Activated T-cell treated with anti-CD3 and anti-CD28 coated beads for 48 hours (primary cell): ENCODE data around the gene PSMB3.

Experiments used
- DNase-seq: peaks from one replicate; pipeline ENCODE4 v3.0.0-alpha.2; 2020; ENCODE audit warnings: low read depth

Gene PSMB3

DNA sequence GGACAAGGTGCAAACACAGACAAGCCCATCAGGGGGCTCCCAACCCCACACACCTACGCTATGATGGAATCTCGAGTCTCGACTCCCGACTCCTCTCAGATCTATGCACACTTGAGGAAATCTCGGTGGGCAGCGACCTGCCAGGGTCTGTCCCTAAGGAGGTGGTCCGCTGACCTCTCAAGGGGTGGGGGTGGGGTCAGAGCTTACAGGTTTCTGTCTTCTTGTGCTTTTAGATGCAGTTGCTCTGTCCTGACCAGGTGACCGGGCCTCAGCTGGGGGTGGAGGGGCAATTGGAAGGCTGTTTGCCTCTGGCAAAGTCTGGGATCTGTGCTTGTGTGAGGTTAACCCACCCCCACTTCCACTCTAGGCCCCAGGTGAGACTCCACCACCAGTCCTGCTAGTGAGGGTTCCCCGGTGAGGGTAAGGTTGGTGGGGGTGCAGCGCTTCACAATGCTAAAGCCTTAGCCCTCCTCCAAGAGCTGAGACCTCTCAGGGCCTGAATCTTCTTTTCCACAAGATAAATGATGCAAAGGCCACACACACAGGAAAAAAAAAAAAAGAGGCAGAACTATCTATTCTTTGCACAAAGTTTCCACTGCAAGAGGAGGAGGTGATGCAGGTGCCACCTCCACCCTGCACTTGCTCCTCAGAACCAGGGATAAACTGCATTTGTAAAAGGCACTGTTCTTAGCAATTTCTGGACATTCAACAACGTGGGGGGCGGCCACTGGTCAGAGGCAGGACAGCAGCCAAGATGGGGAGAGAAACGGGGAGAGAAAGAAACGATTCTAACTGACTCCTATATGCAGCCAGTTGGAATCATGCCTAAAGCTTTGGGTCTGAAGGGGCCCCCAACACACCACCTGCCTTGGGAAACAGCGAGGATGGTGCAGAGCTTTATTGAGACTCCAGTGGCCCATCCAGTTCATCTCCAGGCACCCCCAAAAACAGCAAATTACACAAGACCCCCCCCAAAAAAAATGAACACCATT is 18.3 kb upstream of the PSMB3 start:
- DNase-seq: no peak

DNA sequence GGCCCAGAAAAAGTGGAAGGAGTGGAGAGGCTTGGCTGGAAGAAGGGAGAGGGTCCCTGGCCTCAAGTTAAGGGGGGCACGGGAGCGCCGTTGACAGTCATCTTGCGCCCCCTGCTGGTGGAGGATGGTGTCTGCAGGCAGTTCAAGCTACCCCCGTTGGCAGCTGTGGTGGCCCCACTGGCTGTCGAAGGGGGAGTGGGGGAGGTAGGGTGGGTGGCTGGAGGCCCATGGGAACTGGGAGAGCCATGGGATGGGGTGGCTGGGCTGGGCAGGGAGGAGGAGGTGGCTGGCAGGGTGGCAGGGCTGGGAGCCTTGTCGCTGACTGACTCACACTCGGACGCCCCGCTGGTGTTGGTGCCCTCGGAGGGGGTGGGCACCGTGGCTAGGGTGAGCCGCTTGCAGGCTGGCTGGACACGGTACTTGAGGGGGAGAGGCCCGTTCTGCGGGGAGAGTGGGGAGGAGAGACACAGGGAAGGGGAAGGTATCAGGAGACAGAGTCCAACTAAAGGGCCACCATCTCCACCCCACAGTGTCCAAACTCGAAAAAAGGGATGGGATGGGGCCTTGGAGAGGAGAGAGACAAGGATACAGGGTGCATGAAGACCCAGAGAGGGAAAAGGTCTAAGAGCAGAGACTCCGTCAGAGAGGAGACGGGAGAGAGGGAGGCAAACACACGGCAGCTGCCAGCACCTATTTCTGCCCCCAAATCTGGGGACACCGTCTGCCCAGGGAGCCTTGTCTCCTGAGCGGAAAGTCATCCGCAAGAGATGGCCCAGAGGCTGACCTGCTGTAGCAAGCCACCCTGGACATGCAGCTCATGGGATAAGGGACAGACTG is 17.2 kb upstream of the PSMB3 start:
- DNase-seq: peak; percentile 59

DNA sequence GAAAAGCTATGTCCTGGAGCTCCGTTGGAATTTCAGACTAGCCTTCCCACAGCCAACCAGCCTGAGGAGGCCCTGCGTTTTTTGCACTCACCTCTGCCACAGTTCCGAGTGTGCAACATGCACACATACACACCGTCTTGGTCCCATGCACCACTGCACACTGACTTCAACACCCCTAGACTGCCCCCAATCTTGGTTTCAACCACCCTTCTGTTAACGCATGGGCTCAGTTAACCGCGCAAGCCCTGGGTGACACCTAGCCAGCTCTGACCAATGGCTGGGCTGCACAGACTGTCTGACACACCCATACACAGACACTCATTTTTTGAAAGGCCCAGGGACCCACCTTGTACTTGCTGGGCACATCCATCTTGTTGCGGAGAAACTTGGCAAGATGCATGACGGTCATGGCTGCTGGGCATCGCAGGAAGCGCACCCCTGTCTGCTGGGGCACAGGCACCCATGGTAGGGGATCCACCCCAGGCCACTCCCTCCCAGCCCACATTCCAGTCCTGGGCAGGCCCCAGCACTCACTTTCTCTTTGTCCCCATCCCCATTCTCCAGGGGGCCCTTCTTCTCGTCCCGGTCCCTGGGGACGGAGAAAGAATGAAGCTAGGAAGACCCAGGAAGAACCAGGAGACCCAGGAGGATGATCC is 14.4 kb upstream of the PSMB3 start:
- no peak for DNase-seq

DNA sequence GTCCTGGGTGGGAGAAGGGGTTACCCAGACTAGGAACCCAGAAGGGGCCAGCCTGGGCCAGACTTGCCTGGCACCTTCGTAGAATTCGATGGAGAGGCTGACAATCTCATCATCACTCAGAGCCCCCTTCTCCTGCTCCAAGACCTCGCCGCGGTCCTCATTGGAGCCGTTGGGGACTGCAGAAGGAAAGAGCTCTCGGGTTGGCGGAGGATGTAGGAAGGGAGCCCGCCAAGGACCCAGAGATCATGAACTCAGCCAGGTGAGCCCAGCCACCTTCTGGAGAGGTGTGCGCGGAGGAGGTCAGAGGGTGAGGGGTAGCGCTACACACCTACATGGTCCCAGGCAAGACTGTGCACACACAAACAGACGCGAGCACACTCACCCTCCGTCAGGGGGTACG is 13.9 kb upstream of the PSMB3 start:
- no peak for DNase-seq

DNA sequence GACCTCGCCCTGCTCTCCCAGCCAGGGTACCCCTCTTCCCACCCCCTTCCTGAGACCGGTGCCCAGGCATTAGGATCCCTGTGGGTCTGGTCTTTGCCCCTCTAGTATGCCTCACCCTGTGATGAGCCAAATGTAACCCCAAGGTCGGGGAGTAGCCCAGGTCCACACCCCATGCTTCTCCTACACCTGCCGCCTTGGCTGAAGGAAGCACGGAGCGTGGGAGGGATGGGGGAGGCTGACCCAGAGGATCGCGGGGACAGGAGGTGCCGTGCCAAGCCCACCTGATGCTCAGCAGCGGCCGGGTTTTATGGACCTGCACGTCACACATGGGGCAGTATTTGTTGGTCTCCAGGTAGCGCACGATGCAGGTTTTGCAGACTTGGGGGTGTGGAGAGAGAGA is 13.2 kb upstream of the PSMB3 start:
- DNase-seq: no peak

DNA sequence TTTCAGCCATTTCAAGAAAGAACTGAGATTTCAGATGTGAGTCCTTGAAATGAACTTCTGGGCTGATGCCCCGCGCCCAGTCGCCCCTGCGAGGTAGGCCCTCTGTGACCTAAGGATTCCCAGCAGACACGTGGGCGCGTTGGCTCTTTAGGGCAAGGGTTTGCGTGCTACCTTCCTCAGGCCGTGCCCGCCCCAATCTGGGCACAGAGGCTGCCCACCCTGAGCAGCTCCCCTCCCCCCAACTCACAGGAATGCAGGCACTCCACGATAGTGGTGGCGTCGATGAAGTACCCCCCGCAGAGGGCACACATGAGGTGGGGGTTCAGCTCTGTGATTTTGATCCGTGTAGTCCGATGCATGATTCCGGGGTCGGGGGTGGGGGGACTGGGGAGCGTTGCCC is 12.5 kb upstream of the PSMB3 start:
- no peak for DNase-seq

DNA sequence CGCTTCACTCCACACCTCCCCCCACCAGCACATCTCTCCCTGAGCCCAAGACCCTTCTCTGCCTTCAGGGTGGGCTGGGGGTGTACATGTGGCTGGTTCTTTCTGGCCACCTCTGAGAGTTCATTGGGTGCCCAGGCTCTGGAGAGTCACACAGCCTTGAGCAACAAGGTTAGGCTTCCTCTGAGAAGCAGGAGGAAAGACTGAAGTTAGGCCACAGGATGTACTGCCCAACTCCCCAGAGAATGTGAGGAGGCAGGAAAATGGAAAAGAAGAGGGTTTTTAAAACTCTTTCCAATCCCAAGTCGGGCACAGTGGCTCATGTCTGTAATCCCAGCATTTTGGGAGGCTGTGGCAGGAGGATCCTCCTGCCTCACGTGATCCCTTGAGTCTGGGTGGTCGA is 11.7 kb upstream of the PSMB3 start:
- DNase-seq: no peak

DNA sequence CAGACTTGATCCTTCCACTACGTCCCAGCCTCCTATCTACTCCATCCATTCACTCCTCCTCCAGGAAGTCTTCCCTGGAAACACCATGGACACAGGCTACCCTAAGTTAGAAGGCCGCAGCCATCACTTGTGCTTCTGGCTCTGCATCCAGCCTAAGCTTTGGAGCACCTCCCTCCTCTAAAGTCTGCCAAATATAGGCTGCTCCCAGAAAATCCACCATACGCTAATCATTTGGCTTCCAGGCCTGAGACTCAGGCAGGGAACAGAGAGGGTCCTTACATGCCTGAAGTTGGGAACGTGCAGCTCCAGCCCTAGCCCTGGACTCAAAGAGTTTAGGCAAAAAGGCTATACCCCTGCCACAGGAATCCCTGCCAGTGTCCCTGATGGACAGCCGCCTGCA is 11.1 kb upstream of the PSMB3 start:
- no peak for DNase-seq

DNA sequence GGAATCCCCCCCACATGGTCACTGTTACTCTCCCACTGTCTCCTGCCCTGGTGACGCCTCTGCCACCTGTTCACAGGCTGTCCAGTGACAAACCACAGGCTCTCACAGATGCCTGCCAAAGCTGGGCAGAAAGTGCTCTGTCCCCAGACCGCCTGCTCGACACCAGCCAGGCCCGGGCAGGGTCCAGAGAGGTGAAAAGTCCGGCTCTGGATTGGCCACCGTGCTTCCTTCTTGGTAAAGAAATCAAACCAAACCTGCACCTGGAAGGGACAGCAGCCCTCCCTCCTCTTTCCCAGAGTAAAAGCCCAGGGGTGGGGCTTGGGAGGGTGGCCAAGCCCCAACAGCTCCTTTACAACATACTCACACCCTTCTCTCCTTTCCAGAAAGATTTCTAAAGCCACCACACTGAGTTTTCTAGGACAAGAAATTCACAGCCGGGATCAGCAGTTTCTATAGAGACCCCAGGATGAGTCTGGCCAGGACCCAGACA is 10.6 kb upstream of the PSMB3 start:
- DNase-seq: no peak

DNA sequence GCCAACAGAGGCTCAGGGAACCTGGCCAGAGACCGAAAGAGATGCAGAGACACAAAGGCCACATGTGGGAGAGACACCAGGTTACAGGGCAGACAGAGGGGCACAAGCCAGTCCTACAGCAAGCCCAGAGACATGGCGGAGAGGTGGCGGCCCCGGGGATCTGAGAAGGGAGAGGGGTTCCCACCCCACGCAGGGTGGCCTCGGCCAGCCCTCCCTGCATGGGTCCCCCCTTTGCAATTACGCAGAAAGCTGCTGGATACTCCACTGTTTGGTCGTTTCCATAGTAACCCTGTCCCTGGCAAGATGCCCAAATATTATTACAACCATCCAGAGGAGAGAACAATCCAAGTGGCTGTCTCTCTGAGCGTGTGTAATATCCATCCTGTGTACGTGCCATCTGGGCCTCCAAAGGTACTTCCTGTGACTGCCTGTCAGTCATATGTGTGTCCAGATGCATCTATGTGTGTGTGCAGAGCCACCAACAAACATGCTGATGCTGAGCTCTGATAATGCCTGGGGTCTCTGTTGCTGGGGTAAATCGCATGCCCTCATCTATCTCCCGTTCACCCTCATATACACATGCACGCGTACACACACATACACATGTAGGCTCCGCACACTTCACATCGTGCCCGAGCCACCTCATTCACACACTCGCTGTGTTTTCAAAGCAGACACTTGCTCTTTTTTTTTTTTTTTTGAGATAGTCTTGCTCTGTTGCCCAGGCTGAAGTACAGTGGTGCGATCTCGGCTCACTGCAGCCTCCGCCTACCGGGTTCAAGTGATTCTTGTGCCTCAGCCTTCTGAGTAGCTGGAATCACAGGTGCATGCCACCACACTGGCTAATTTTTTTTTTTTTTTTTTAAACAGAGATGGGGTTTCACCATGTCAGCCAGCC is 9.9 kb upstream of the PSMB3 start:
- DNase-seq: no peak

DNA sequence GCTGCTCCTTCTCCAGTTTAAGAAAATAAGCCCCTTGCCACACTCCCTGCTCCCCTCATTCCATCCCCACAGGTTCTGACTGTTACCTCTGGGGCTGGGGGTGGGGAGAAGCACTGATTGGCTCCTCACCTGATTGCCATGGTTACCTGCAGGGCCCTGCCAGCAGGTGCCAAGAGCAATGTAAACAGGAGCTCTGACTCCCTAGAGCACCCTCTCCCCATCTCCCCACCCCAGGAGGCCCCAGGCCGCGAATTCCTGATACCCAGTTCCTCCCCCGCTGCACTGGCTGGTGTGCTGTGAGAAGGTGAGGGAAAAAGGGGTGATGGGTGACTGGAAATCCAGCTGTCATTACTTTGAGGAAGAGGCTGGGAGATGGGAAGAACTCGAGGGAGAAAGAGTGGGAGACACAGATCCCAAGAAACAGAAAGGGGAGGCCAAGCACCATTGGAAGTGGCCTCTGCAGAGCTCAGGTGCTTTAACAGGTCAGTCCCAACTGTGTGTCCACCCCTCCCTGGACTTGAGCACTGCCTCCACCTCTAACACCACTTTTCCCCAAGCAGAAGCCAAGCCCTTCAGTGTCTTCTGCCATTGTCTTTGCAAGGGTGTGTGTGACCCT is 8.9 kb upstream of the PSMB3 start:
- DNase-seq: no peak

DNA sequence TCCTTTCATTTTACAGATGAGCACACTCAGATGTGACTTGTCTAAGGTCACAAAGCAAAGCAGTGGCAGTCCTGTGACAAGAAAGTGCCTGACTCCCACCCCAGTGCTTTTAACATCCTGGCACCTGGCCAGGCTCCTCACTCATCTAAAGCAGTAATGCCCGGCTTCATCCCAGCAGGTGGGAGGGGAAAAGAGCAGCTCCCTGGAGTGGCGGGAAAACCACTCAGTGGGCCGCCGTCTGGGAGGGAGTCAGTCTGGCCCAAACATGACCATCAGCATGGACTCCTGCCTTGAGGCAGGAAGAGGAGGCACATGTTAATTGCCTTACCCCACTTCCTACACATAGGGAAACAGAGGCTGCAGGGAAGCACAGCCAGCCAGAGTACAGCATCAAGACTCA is 7.0 kb upstream of the PSMB3 start:
- no peak for DNase-seq

DNA sequence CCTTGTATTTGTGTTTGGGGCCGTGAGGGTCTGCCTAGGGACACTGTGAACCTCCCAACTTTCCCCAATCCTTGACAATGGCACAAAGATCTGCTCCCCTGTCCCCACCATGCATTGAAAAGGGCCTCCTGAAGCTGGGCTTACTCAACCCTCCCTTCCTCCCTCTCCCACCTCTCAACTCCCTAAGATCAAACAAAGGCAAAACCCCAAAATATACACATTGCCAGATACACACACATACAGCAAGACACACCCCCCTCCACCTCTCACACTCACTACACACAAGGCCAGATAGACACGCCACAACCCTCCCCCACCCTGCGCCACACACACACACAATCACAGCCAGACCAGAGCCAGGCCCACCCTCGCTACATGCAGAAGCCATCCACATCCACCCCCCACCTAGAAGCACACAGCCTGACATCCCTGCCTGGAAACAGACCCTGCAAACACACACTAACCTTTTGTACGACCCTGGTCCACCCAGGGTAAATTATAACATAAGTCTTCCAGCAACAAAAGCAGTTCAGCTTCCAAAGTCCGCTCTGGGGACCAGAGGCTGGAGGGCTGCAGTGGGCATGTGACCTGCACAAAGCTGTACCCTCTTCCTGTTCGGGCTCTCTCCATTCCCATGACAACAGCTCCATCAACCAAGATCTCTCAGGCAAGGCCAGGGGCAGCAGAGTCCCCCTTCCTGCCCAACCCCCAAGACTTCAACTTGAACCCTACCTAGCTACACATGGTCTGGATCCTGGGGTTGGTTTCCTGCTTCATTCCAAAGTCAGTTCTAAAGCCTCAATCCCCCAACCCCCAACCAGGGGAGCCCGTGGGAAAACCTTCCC is 6.3 kb upstream of the PSMB3 start:
- DNase-seq: no peak

DNA sequence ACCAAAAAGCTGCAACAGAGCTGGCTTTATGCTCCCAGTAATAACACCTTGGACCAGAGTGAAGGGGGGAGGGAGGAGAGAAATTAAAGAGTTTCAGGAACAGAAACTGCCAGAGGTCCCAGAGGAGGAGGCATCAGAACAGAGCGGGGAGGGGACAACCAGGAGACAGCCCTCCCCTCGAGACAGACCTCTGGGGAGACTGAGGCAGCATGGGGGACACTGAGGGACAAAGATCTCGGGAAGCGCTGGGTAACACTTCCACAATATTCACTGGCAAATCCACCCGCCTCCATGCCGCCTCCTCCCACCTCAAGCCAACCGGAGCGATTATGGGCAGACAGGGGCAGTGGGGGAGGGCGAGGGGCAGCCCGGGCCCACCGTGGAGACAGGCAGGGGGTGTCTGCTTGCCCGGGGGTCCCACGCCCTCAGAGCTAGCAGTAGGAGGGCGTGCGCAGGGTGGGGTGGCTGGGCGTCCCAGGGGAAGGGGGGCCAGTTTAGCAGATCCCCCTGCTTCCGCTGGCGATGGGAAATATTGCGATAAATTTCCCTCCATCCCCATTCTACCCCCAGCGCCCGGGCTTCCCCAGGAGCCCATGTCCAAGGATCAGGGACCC is 5.6 kb upstream of the PSMB3 start:
- no peak for DNase-seq

DNA sequence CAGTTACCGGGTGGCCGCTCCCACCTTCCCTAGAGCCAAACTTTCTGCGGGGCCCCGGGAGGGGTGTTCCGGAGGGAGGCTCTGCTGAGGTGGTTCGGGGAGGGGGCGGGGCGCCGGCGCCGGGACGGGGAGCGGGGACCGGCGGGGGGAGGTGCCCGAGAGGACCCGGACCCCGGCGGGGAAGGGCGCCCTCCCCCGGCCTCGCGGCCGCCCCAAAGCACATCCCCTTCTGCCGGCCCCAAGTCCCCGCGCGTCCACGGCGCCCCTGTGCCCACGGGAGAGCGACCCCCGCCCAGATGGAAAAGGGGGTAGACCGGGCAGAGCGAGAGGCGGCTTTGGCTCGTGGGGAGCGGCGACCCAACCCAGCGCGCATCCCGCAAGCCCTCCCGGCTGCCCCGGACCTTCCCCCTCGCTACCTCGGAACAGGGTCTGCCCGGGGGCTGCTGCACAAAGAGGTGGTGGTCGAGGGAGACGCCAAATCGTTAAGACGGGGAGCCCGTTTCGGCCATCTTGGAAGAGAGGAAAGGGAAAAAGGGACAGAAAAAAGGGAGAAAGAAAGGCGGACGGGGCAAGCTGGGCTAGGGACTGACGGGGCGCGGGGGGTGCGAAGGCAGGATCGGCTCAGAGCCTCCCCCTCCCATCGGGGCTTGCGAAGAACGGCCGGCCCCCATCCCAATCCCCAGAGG is 4.9 kb upstream of the PSMB3 start:
- DNase-seq: no peak

DNA sequence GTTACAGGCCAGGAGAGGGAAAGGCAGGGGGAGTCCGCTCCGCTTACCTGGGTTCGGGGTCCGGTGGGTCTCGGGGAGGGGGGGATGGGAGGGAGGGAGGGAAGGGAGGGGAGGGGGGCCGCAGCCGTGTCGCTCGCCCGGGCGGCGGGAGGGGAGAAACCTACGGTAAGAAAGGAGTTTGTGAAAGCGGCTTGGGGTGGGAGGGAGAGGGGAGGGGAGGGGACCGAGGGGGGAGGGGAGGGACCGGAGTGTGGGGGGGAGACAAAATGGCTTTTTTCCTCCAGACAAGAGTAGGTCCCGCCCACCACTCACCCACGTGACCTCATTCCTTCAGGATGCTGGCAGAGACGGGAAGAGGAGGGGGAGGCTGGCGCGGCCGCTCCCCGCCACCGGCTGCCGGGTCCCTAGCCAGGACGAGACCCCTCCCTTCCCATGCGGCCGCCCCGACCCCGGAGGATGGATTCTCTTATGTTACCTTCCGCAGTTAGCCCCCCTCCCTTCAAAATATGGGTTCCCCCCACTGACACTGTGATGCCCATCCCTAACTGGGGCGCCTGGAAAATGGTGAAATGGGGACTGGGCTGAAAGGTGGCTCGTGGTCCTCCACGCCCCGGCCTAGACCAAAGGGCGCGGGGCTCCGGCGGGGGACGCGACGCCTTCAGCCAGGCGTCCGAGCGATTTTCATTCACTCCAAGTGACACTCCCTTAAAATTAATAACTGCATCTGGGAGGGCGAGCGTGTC is 4.2 kb upstream of the PSMB3 start, which contains the start of gene PCGF2:
Gene PCGF2, minus strand, starts transcription at position 188 of the 743 bp plus-strand sequence. CDS start 7,934 bp downstream, outside the sequence.
- no peak for DNase-seq

DNA sequence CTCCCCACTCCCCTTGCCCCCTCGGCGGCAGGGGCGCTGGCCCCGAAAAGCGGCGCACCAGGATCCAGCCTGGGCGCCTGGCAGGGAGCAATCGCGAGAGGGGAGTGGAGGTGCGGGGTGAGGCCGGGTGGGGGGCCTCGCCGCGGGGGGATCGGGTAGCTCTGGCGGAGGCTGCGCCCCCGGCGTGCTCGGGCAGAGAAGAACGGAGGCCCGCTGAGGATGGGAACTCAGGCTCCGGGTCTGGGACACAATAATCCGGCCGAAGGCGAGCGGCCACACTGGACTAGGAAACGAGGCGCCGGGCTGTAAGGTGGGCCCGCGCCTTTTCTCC is 3.7 kb upstream of the PSMB3 start:
- DNase-seq: no peak
